IPS-18c (cell line): ENCODE results near the gene NRP1.
"Not testable (repeated sequence)": the region's sequence is repeated elsewhere in the genome, so short reads cannot be mapped to it uniquely, and the experiment has no call there.

ENCODE experiments used
- H3K4me3 ChIP-seq: 2 replicates; pipeline ENCODE4 v1.7.0; 2013; ENCODE audit warnings: low read depth, mild to moderate bottlenecking, low read length, moderate library complexity; ENCODE audit not compliant: insufficient read depth
- H3K9me3 ChIP-seq: one replicate; pipeline ENCODE4 v1.6.1; 2013; ENCODE audit warnings: mild to moderate bottlenecking, low read length, moderate library complexity; ENCODE audit not compliant: control insufficient read depth, insufficient read depth

NRP1 gene

GRCh38 chr10:33146189-33147012, 188.1 kb downstream of the NRP1 start:
- H3K4me3 ChIP-seq = no peak overlapping the region
- H3K9me3 ChIP-seq = no peaks in the 10 kb centered on the region

- H3K4me3 ChIP-seq = no peak overlapping the region
- no peaks in the 10 kb centered on the region for H3K9me3 ChIP-seq
These were observed 188.8 kb downstream of the NRP1 start for GRCh38 chr10:33145451-33146188.

- Histone ChIP-seq H3K4me3 (no peak overlapping the region), H3K9me3 (no peaks in the 10 kb centered on the region)
These were observed 191.2 kb downstream of the NRP1 start for GRCh38 chr10:33143160-33143728.

DNA sequence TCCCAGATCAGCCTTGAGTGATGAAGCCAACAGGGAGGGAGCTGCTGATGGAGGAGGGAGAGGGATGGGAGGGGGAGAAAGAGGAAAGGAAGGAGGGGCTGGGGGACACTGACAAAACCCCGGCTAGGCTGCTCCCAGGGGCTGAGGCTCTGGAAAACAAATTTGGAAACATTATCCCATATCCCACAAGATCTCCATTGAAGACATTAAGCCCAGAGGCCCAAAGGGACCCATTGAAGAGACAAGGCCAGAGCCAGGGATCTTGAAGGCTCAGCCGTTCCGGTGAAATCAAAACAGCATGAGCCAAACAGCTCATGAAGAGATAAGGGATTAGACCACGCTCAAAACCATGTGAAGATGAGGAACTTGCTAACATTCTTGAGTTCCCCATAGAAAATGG, 192.2 kb downstream of the NRP1 start:
- Histone ChIP-seq H3K4me3 (no peak overlapping the region), H3K9me3 (peaks cover 2% of the 10 kb centered on the region)

DNA sequence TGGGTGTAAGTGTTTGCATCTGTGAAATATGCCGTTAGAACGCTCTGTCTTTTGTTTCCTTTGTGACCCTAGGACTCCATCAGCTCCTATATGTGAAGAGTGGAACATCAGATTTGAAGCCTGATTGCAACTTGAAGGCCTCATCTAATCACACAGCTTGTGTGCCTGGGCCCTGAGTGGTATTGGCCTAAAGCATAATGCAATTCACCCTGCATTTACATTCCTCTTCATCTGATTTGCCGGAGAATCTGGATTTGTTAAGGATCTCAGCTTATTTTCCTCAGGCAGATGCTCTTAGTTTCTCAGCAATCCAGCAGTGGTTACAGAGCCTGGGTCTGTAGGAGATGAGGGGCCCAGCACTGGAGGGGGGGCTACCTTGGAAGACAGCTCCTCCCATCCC, 193.2 kb downstream of the NRP1 start:
- H3K9me3 ChIP-seq = peaks cover 2% of the 10 kb centered on the region
- no peak overlapping the region for H3K4me3 ChIP-seq

GRCh38 chr10:33139181-33139646, 195.3 kb downstream of the NRP1 start:
- Histone ChIP-seq H3K9me3 (peaks cover 2% of the 10 kb centered on the region), H3K4me3 (no peak overlapping the region)

DNA sequence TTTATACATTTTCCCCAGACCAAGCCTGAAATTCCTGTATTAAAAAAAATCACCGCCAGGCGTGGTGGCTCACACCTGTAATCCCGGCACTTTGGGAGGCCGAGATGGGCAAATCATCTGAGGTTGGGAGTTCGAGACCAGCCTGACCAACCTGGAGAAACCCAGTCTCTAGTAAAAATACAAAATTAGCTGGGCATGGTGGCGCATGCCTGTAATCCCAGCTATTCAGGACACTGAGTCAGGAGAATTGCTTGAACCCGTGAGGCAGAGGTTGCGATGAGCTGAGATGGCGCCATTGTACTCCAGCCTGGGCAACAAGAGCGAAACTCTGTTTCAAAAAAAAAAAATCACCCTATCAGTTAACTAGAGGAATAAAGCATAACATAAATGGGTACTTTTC, 195.8 kb downstream of the NRP1 start:
- not testable (repeated sequence) for H3K4me3 ChIP-seq, H3K9me3 ChIP-seq

DNA sequence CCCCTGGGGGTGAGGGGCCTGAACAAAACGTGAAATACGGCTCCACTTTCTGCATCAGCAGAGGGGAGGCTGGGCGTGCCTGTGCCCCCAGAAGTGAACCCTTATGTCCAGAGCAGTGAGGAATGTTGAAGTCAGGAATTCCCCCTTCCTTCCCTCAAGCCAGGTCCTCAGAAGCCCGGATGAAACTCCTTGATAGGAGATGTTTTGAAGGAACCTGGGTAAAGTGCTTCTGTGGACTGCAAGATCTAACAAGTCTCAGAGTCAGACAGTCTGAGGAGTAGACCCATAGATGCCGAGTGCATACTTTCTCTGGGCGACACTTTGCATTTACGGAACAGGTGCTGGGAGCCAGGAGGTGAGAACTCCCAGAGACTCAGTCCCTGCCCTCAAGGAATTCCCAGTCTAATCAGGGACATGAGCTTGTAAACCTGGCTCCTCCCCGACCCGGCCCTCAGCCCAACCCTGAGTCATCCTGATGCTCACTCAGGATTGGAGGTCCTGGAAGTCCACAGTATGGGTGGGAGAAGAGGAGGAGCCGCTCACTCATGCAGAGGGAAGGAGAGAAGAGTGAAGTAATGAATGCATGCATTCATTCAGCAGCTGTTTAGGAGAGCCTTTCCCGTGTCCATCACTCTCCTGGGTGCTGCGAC, 197.0 kb downstream of the NRP1 start:
- no peak overlapping the region for H3K4me3 ChIP-seq
- H3K9me3 ChIP-seq = peaks cover 2% of the 10 kb centered on the region

GRCh38 chr10:33136781-33137180, 197.7 kb downstream of the NRP1 start:
- Histone ChIP-seq H3K9me3 (peaks cover 2% of the 10 kb centered on the region), H3K4me3 (no peak overlapping the region)

DNA sequence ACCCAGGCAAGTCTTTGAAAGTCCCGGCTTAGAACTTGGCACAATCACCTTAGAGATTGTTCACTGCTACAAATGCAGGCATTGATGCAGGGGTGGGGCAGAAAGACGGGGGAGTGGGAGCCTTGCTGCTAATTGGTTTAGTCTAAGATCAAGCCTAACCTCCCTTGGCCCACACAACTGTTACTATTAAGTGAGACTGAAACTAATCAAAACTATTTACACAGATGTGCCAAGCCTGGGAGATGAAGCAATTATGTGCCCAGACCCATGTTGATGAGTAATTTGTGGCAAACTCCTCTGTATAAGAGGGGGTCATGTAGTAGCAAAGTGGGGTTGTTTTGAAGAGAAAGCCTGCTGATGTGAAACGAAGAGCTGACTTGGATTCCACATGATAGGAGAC, 198.2 kb downstream of the NRP1 start:
- Histone ChIP-seq H3K9me3 (peaks cover 2% of the 10 kb centered on the region), H3K4me3 (no peak overlapping the region)

DNA sequence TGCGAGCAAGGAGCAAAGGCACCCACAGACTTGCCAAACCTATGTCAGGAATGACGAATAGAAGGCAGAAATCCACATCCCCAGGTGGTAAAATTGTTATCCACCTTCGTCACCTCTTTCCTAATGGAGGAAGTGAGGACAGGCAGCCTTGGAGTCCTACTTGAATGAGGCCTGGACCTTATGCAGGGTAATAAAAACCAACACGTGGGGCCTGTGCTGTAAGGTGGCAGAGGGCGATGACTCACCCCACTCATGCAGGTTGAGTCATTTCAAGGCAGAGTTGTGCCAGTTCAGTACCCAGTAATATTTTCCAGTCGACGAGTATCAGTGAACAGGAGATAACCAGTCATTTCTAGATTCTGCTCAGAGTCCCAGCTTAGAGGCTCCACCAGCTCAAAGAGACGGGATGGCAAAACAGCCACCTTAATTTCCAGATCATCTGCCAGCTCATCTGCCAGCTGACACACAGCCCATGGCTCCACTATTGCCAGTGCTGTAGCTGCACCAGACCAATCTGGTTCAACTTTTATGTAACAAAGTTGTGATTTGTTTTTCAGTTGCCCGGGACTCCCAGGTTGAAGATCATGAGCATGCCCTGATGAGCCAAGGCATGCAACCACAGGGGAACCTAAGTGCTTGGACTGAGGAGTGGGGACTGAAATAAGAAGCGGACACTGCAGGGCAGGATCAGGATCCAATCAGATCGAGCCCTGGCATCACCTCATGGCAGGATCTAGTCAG, 200.3 kb downstream of the NRP1 start:
- peaks cover 2% of the 10 kb centered on the region for H3K9me3 ChIP-seq
- no peak overlapping the region for H3K4me3 ChIP-seq

GRCh38 chr10:33133557-33133956, 200.9 kb downstream of the NRP1 start:
- H3K9me3 ChIP-seq = peaks cover 2% of the 10 kb centered on the region
- no peak overlapping the region for H3K4me3 ChIP-seq

GRCh38 chr10:33132626-33133025, 201.8 kb downstream of the NRP1 start:
- H3K9me3 ChIP-seq = no peaks in the 10 kb centered on the region
- H3K4me3 ChIP-seq = no peak overlapping the region

GRCh38 chr10:33129996-33130386, 204.5 kb downstream of the NRP1 start:
- no peaks in the 10 kb centered on the region for H3K9me3 ChIP-seq
- no peak overlapping the region for H3K4me3 ChIP-seq

DNA sequence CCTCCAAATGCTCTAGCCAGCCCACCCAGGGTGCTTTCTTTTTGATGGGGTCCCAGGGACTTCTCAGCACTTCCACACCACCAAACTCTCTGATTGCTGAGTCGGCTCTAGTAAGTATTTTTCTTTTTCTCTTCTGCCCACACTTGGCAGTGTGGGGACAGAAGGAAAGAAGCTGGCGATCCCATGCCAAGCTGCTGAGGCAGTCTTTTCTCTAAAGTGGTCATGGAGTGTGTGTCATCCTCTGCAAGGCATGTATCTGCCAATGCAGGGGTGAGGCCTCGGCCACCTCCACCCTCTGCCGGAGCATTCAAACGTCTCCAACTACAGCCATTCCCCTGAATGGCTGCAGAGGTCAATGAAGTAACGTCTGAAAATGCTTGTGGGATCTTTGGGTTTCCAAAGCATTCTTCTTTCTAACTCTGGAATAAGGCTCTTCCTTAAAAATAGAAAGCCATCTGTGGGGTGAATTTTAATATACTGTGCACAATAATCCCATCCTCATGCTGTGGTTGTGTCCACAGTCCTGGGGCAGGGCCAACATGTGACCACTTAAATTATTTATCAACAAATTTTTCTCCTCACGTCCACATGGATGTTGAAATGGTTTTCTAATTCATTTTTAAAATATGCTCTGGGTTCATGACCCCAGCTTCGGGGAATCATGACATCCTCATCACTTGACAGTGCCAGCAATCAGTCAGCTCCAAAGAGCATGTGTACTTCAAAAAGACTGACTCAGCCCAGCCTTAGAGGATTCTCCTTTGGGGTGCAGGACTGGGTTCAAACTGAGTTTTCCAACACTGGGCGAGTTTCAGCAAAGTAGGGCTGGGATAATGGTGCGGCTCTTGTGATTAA, 205.1 kb downstream of the NRP1 start:
- Histone ChIP-seq H3K4me3 (no peak overlapping the region), H3K9me3 (no peaks in the 10 kb centered on the region)

DNA sequence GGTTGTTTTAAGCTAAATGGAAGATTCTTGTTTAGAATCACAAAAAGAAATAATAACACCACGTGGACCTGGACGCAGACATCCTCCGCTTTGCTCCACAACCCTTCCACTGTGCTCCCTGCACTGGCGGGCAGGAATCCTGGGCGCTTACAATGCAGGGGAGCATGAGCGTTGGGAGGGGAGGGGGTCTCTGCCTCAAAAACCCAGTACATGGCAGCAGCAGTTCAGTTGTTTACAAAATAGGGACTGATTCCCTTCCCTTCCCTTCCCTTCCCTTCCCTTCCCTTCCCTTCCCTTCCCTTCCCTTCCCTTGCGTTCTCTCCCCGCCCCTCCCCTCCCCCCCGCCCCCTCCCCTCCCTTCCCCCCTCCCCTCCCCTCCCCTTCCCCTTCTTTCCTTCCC, 206.8 kb downstream of the NRP1 start:
- Histone ChIP-seq H3K4me3 (no peak overlapping the region), H3K9me3 (no peaks in the 10 kb centered on the region)
